ENCODE results near the gene TMEM95. TPM values are rescaled to one million over a fixed set of nuclear protein-coding genes. Genes with fewer than 3 reads are reported as not detected.

The TMEM95 gene
- total RNA-seq, 1 experiment from 2014 or later = not detected

DNA sequence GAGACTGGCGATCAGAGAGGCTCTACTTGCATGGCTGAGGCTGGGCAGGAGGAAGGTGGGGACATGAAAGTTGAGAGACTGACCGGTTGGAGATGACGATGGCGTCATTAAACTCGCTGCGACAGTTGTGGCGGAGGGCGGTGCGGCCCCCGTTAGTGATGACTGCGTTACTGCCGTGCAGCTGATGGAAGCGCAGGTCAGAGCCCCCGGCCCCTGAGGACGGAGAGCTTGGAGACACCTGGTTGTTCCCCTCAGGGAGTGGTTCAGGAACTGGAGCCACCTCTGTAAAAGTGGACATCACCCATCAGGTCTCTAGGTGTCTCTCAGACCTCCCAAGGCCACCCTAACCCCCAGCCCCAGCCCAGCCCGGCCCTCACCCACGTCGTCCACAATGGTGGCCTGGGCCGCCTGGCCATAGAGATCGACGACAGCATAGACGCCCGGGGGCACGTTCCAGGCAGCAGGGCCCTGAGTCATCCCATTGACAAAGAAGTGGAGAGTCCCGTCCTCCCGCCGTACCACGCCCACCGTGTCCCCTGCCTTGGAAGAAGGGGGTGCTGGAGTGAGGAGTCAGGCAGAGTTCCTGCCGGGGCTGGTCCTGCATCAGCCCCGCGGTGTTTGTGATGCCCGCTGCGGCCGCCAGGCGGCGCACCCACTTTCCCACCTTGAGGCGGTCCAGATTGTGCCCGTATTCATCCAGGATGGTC is 31.1 kb upstream of the TMEM95 start:
- CTCF ChIA-PET = no interaction called here
- BruUV-seq (replicated peaks) = no TSS peak
- no peaks in the 10 kb centered on the region for H3K27me3 Mint-ChIP-seq (ENCODE audit: unreplicated experiment)
- H3K27ac Mint-ChIP-seq (ENCODE audit: unreplicated experiment) = no peak overlapping the region
- no peak overlapping the region for H3K4me3 Mint-ChIP-seq (ENCODE audit: low read depth, unreplicated experiment)
- DNase-seq = no peak
- no peaks in the 10 kb centered on the region for H3K9me3 Mint-ChIP-seq (ENCODE audit: low read depth, unreplicated experiment)
- intact Hi-C loops (cut with micrococcal nuclease; ENCODE audit: unreplicated experiment) = no loop called here
- H3K36me3 Mint-ChIP-seq (ENCODE audit: insufficient read depth, unreplicated experiment) = peaks cover 28% of the 10 kb centered on the region
- H3K4me1 Mint-ChIP-seq (ENCODE audit: low read depth, unreplicated experiment) = peaks cover 13% of the 10 kb centered on the region
- TF ChIP-seq, protein P1, sequence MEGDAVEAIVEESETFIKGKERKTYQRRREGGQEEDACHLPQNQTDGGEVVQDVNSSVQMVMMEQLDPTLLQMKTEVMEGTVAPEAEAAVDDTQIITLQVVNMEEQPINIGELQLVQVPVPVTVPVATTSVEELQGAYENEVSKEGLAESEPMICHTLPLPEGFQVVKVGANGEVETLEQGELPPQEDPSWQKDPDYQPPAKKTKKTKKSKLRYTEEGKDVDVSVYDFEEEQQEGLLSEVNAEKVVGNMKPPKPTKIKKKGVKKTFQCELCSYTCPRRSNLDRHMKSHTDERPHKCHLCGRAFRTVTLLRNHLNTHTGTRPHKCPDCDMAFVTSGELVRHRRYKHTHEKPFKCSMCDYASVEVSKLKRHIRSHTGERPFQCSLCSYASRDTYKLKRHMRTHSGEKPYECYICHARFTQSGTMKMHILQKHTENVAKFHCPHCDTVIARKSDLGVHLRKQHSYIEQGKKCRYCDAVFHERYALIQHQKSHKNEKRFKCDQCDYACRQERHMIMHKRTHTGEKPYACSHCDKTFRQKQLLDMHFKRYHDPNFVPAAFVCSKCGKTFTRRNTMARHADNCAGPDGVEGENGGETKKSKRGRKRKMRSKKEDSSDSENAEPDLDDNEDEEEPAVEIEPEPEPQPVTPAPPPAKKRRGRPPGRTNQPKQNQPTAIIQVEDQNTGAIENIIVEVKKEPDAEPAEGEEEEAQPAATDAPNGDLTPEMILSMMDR (IDR thresholded peaks at IDR 0.05; ENCODE audit: unreplicated experiment) = no peak

DNA sequence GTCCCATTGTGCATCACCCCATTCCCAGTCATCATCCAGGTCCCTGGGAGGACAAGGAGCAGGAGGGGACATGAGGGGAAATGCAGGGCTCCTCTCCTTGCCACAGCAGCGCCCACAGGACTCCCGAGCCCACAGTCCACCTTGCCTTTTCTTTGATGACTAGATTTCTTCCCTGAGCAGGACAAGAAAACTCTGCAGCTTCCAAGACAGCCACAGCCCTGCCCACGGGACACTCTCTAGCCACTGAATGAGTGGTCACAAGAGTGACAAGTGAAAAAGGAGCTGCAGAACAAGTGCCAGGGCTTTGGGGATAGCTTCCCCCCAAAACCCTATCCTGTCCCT is 30.5 kb upstream of the TMEM95 start:
- no peak for DNase-seq
- no peaks in the 10 kb centered on the region for H3K27me3 Mint-ChIP-seq (ENCODE audit: unreplicated experiment)
- H3K4me3 Mint-ChIP-seq (ENCODE audit: low read depth, unreplicated experiment) = no peak overlapping the region
- peaks cover 16% of the 10 kb centered on the region for H3K4me1 Mint-ChIP-seq (ENCODE audit: low read depth, unreplicated experiment)
- no TSS peak for BruUV-seq (replicated peaks)
- H3K27ac Mint-ChIP-seq (ENCODE audit: unreplicated experiment) = no peak overlapping the region
- intact Hi-C loops (cut with micrococcal nuclease; ENCODE audit: unreplicated experiment) = no loop called here
- TF ChIP-seq, protein P1 (IDR thresholded peaks at IDR 0.05; ENCODE audit: unreplicated experiment) = no peak
- peaks cover 32% of the 10 kb centered on the region for H3K36me3 Mint-ChIP-seq (ENCODE audit: insufficient read depth, unreplicated experiment)
- CTCF ChIA-PET = no interaction called here
- H3K9me3 Mint-ChIP-seq (ENCODE audit: low read depth, unreplicated experiment) = no peaks in the 10 kb centered on the region

DNA sequence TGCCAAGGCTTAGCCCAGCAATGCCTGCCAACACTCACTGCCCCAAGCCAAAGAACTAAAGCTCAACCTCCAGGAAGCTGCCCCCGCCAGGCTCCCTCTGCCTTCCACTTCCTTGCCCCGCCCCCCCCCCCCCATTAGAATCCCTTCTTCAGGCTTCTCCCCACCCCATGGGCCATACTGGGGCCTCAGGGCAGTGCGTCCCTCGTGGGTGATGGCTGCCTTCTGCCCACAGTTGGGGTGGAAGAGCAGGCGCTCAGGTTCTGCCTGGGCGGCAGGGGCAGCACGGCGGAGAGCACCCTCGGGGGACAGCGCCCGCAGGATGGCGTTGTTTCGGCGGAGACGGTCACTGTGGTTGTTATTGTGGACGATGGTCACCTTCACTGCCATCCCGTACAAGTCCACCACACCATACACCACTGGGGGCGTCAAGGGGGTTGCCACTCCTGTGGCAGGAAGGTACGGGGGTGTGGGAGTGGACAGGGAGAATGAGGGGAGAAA is 29.9 kb upstream of the TMEM95 start:
- intact Hi-C loops (cut with micrococcal nuclease; ENCODE audit: unreplicated experiment) = no loop called here
- BruUV-seq (replicated peaks) = no TSS peak
- DNase-seq = no peak
- Mint-ChIP-seq H3K36me3 (ENCODE audit: insufficient read depth, unreplicated experiment) (peaks cover 37% of the 10 kb centered on the region), H3K27ac (ENCODE audit: unreplicated experiment) (no peak overlapping the region), H3K27me3 (ENCODE audit: unreplicated experiment) (no peaks in the 10 kb centered on the region), H3K4me3 (ENCODE audit: low read depth, unreplicated experiment) (no peak overlapping the region), H3K9me3 (ENCODE audit: low read depth, unreplicated experiment) (no peaks in the 10 kb centered on the region), H3K4me1 (ENCODE audit: low read depth, unreplicated experiment) (peaks cover 16% of the 10 kb centered on the region)
- CTCF ChIA-PET = no interaction called here
- TF ChIP-seq, protein P1 (IDR thresholded peaks at IDR 0.05; ENCODE audit: unreplicated experiment) = no peak

DNA sequence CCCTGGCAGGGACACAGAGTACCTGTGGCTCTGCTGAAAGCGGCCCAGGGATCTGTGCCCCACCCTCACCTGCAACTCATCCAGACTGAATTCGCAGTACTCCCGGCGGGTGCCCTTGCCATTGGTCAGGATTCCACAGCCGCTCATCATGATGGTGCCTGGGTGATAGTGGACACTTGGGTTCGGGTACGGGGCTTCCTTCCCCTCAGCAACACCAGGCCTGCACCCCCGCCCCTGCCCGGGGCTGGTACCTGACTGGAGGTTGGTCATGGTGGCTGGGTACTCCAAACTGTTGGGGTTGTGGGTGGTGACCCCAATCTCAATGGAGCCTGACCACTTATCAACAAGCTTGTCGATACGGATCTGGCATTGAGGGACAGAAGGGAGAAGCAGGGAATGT is 28.8 kb upstream of the TMEM95 start:
- peaks cover 16% of the 10 kb centered on the region for H3K4me1 Mint-ChIP-seq (ENCODE audit: low read depth, unreplicated experiment)
- no peaks in the 10 kb centered on the region for H3K27me3 Mint-ChIP-seq (ENCODE audit: unreplicated experiment)
- no TSS peak for BruUV-seq (replicated peaks)

More for the DNA sequence above, 28.8 kb upstream of the TMEM95 start:
- Mint-ChIP-seq H3K9me3 (ENCODE audit: low read depth, unreplicated experiment) (no peaks in the 10 kb centered on the region), H3K4me3 (ENCODE audit: low read depth, unreplicated experiment) (no peak overlapping the region), H3K36me3 (ENCODE audit: insufficient read depth, unreplicated experiment) (peaks cover 28% of the 10 kb centered on the region), H3K27ac (ENCODE audit: unreplicated experiment) (no peak overlapping the region)
- intact Hi-C loops (cut with micrococcal nuclease; ENCODE audit: unreplicated experiment) = no loop called here
- CTCF ChIA-PET = no interaction called here
- TF ChIP-seq, protein P1 (IDR thresholded peaks at IDR 0.05; ENCODE audit: unreplicated experiment) = no peak
- no peak for DNase-seq
